GM19438 (cell line): ENCODE results near the gene PATE2.

Experiments used
- ATAC-seq: cut with Tn5 transposase; IDR thresholded peaks from one replicate; pipeline ENCODE4 v1.9.1; 2021; ENCODE audit warnings: low read depth; ENCODE audit not compliant: unreplicated experiment

Gene PATE2

DNA sequence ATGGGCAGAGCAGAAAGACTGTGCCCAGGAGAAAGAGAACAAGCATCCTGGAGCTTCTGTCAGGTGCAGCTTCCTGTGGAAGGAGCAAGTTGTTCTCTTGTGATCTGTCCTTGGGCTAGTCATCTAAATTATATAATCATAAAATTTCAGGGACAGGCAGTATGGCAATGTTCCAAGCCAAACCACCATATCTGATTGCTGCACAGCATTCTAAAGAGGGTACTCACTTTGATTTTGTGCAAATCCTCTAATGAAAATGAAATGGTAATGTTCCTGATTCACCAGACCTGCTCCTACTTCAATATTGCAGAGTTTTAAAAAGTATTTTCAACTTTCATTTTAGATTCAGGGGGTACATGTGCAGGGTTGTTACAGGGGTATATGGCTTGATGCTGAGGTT, at the start of gene PATE2:
TSS of gene PATE2 (minus strand) at position 101 of the 400 bp plus-strand sequence. CDS start at position 46, 55 bp downstream.
- no peak for ATAC-seq

DNA sequence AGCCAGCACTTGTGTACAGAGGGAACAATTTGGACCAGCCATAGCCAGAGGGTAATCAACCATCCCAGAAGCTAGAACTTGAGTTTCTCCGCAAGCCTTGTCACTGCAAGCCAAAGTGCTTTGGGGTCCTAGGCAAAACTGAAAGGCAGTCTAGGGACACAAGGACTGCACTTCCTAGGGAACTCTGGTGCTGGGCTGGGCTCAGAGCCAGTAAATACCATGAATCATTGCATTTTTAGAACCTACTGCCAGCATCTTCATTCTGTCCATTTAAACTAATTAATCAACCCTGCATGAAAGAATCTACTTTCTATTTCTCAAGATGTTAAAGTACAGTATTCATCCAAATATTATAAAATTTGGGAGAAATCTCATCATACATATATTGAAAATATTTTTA, 29.3 kb upstream of the PATE2 start:
- no peak for ATAC-seq

DNA sequence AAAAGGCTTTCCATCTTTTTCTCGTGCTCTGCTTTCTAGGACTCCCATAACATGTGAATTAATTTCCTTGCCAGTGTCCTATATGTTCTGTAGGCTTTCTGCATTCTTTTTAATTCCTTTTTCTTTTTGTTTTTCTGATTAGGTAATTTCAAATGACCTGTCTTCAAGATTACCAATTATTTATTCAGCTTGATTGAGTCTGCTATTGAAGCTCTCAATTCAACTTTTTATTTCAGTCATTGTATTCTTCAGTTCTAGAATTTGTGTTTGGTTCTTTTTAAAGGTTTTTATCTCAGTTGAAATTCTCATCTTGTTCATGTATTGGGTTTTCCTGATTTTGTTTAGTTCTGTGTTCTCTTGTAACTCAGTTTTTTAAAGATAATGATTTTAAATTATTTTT, 23.8 kb upstream of the PATE2 start:
- no peak for ATAC-seq

DNA sequence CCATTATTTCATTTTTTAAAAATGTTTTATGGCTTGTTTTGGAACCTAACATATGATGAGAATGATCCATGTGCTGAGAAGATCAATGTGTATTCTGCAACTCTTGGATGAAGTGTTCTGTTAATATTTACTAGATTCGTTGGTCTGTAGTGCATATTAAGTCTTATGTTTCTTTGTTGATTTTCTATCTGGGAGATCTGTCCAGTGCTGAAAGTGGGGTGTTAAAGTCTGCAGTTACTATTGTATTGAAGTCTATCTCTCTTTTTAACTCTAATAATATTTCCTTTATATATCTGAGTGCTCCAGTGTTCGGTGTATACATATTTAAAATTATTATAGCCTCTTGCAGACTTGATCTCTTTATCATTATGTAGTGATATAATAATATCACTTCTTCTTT, 21.2 kb upstream of the PATE2 start:
- ATAC-seq = no peak

DNA sequence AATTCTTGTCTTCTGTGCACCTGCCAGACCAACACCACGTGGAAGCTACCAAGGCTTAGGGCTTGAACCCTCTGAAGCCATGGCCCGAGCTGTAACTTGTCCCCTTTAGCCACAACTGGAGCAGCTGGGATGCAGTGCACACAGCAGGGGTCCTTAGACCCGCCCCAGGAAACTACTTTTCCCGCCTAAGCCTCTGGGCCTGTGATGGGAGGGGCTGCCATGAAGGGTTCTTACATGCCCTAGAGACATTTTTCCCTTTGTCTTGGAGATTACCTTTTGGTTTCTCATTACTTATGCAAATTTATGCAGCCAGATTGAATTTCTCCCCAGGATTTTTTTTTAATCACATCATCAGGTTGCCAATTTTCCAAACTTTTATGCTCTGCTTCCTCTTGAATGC, 19.0 kb upstream of the PATE2 start:
- no peak for ATAC-seq

DNA sequence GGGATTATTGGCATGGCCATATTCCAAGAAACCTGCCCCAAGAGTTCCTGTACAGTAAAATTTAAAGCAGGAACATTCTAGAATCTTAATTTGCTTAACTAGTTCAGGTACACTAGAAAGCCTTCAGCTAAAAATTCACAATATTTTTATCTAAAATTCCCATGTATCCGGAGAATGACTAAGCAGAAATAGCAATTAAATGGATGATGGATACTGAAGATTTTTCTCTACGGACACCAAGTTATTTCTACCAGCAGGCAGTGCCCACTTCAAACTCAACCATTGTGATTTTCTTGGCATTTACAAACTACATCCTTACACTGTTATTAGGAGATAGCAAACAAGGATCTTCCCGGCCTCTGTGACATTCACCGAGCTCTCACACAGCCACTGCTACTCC, 12.2 kb upstream of the PATE2 start:
- ATAC-seq = no peak

DNA sequence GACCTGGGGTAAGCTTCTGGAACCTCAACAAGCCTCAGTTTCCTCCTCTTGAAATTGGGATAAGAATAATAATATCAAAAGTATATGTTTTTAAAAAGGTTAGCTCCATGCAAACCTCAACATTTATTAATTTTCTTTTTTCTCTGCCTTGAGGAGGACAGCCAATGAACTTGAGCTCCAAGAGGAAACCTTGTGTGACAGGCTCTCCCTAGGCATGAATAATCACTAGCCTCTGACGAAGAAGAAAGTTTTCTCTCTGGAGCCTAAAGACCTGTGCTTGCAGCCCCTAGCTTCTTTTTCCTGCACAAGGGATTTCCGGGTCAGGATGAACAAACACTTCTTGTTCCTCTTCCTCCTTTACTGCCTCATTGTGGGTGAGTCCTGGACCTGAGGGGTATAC, 9.2 kb upstream of the PATE2 start, which contains the start of gene PATE3:
TSS of gene PATE3 (plus strand) at position 301 of the 400 bp plus-strand sequence. CDS start at position 326, 25 bp downstream.
- no peak for ATAC-seq

DNA sequence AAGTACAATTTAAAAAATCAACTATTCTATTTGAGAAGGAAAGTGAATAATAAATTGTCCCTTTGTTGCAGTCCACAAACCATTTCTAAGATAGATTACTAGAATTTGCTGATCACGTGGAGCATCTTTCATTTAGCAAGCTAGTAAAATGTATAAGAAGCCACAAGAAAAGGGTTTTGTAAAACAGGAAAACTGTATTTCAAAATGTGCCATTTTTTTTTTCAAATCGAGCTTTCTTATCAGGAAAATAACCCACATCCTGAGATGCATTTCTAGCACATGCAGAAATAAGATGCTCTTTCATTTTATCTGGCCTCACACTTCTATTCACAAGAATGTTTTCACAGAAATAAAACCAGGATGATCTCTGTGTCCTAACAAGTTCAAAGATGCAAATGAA, 6.0 kb upstream of the PATE2 start:
- ATAC-seq = no peak

DNA sequence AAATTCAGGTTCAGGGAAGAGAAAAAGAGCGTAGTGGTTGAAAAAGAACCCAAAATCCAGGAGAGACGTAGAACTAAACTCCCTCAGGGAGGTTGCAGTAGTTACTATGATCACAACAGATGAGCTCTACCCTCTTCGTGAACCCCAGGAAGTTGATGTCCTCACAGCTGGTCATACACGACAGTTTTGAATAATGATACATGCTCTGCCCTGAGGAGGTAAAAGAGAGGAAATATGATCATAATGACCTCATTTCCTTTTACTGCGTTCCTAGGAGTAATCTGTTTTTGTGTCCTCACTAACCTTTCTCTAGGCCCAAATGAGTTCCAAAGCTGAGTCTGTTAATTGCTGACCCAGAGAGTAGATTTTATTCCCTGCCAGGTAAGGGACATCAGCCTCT, 1.3 kb downstream of the PATE2 start:
- ATAC-seq = no peak

DNA sequence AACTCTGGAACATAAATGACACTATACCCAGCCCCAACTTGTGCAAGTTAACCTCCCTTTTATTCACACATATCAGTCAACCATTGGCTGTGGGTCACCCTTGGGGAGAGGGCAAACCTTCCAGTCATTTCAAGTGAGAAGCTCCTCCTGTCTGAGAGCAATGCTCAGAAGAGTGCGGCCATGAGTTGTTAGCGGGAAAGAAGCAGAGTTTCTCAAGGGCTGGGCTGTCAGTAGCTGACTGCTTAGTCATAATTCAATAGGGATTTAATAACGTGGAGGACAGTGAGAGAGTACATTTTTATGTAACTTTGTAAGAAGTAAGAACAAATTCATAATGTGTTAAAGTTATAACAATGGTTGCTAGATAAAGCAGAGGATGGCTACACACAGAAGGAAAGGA, 5.1 kb downstream of the PATE2 start:
- no peak for ATAC-seq

DNA sequence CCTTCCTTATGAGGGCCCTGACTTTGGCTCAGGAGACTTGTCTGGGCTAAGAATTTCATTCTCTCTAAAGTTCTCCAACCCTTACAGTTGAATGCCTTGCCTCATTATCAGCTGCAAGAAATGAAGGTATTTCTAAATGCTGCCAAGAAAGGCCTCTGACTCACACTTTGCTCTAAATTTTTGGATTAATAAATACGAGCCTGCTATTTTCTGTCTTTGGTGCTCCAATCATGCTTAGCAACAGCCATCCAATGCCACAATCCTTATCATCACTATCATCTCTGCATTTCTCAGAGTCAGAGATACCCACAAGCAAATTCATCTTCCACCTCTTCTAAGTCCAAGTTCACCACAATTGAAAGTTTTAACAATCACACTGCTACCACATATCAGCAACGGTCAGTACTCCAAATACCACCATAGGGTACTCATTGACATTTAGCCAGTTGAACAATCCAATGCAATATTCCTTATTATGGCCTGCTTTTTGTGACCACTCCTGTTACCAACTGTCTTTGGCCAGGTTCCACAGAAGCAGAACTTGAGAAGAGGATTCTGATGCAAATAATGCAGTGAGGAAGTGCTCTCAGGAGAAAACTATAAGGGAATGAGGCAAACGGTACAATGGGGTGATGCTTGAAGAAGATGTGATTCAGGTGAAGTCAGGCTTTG, 5.7 kb downstream of the PATE2 start:
- ATAC-seq = no peak

DNA sequence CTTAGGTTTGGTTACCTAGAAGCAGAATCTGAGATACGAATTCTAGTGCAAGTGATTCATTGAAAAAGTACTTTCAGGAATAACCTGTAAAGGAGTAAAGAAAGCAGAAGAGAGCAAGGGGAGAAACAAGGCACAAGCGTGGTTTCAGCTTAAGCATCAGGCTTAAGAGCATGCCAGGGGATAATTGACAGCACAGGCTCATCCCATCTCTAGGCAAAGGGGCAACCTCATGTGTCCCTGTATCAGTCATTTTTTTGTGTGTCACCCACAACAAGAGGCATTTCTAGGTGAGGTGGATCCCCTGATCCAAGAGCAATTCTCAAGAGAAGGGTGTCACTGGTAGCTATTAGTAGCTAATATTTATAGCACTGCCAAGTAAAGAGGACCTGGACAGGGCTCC, 8.0 kb downstream of the PATE2 start:
- ATAC-seq = no peak

DNA sequence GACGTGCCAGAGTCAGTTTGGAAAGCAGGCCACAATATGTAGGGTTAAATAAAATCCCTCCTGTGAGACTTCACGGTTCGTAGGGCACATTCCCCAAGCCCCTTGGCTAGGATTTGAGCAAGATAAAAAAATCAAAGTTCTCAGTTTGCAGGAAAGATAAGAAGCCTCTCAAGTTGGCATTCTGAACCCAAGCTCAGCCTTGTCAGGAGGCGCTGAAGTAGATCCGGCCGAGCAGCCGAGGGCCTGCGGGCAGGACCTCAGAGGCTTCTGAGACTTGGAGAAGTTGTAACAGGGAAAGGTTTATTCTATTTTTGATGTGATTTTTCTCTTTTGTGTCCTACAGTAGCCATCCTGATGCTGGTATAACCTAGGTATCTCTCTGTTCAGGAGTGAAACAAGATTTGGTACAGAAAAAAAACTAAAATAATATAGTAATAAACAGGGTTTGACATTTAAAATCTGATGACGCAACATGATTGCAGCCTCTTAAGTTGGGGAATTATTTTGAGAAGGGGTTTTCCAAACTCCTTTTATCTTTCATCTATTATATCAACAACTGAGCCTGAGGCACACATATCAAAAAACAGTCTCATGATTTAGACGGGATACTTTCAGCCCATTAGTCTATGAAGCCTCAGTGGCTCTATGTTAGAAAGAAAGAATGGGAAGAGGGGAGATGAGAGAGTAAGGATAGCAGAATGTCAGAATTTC, 10.1 kb downstream of the PATE2 start:
- no peak for ATAC-seq

DNA sequence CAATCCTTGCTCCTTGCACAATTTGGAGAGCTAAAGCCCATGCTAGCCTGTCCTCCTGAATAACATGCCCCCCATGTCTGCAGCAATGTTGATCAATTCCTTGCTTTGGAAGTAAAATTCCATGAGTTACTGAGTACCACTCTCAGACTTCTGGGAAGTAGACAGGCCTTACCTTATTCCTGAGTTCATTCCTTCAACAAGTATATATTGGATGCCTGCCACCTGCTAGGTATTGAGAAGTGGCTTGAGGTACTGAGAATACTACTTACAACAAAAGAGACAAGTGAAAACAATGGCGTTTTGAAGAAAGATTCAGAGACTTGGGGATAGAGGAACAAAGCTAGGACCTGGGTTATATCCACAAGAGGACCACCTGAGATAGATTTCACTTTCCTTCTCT, 12.4 kb downstream of the PATE2 start:
- no peak for ATAC-seq

DNA sequence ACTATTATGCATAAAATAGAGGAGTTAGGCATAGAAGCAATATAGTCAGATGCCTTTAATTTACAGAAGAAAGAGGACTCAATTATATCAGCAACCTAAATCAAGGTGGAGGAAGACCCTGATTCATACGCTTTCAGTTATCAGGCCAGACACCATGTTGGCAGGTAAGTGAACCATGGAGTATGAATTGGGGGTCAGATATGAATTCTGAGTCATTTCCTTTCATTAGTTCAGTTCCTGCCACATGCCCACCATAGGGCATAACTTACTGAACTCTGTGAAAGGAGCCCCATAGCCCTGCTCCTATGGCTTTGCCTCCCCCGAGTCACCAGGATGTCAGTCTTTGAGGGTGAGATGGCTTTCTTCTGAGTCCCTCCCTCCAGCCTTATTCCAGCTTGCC, 15.1 kb downstream of the PATE2 start:
- no peak for ATAC-seq

DNA sequence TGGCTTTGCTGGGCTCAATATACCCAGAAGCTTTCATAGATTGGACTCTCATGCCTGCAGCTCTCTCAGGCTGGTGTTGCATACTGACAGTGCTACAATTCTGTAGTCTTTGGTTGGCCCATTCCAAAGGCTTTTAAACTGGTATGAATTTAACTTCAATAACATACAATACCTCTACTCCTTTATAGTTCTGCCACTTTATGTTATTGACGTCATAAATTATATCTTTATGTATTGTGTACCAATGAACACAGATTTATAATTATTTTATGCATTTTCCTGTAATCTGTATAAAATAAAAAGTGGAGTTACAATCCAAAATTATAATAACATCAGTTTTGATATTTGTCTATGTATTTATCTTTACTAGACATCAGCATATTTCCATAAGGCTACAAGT, 16.2 kb downstream of the PATE2 start:
- no peak for ATAC-seq

DNA sequence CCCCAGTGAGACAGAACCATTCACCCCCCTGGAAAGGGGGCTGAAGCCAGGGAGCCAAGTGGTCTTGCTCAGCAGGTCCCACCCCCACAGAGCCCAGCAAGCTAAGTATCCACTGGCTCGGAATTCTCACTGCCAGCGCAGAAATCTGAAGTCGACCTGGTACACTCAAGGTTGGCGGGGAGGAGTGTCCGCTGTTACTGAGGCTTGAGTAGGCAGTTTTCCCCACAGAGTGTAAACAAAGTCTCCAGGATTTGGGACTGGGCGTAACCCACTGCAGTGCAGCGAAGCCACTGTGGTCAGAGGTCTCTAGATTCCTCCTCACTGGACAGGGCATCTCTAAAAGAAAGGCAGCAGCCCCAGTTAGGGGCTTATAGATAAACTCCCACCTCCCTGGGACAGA, 22.6 kb downstream of the PATE2 start:
- ATAC-seq = no peak

DNA sequence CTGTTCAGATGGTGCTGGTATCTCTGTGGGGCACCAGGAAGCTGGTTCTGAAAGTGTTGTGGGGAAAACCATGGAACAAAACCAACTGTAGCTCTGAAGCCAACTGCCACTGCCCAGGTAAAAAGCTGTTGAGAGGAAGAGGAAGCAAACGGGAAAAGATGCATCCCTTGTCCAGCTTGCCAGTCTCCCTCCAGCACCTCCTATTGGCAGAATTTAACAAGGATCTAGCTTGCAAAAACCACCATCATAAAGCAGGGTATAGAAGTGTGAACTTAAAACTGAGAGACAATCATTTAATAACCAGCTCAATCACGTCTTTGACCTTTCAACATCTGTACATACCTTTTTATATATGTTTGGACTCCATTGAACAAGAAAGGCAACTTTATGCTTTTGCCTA, 28.0 kb downstream of the PATE2 start:
- ATAC-seq = no peak

DNA sequence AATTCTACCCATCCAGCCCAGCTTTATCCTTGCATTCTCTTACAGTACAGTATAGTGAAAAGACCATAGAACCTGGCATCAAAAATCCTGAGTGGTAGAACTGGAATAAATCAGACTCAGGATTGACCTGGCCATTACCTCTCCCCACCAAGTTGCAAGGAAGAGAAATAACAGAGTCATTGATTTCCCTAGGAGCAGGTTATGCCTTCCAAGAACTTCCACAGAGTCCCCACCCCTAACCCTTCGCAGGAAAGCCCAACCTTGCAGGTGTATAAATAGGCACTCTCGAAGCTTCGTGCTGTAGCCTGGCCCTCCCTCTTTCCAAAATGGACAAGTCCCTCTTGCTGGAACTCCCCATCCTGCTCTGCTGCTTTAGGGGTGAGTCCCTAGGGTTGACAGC, 32.6 kb downstream of the PATE2 start, which contains the start of gene PATE1:
TSS of gene PATE1 (plus strand) at position 301 of the 400 bp plus-strand sequence. CDS start at position 327, 26 bp downstream.
- ATAC-seq = no peak

DNA sequence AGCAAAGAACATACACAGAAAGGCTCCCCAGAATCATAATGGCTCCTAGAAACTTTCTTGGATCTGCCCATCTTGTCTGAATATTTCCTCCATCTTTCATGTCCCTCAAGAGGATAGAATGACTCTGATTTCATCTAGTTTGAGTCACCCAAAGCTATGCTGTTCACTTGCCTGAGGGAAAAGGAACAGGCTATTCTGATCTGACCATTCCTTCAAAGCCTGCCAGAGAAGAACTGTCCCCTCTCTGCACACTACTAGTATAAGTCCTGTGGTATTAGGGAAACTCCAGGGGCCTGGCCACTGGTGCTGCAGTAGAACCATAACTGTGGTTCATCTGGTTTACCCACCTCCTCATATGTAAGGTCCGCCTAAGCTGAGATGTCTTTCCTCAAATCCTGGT, 34.9 kb downstream of the PATE2 start:
- ATAC-seq = no peak

DNA sequence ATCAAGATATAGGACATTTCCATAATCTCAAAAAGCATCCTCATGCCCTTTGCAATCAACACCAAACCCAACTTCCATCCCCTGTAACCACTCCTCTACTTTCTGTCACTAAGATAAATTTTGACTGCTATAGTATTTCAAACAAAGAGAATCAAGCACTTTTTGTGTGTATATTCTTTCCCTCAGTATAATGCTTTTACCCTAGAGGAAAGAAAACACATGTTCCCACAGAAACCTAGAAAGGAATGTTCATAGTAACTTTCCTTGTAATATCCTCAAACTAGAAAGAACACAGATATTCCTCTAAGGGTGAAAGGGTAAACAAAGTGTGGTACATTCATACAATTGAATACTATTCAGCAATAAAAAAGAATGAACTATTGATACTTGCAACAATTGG, 38.0 kb downstream of the PATE2 start:
- ATAC-seq = no peak

DNA sequence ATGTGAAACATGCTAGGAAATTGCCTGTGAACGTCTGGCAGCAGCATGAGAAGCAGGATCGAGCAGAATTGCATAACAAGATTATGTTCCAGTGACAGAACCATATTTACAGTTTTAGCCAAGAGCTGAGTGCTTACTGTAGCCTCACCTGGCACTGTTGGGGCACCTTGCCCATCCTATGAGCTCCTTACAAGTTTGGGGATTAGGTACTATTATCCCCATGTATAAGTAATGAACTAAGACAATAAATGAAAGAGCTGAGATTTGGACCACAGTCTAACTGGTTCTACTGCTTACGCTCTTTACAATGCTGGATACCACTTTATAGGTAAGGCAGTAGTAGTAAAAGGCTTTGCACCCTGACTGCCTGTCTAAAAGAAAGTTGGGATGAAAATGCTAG, 49.7 kb downstream of the PATE2 start:
- no peak for ATAC-seq
